Astrocyte (in vitro differentiated cells and primary cell): ENCODE data around the gene ZGPAT. TPM values are rescaled to one million over a fixed set of nuclear protein-coding genes. Genes with fewer than 3 reads are reported as not detected.
A peak's percentile ranks its signal among the peaks of the same experiment; 100 is the strongest.

ENCODE experiments used
- DNase-seq: peaks from one replicate; pipeline ENCODE4 v3.0.0-alpha.2; 2010; ENCODE audit warnings: low read depth
- FAIRE-seq: peaks from 2 replicates; lab custom pipeline; 2011; peaks lifted over from hg19 to GRCh38; lab: Jason Lieb, UNC
- H2AFZ ChIP-seq: 2 replicates; pipeline ENCODE4 v1.6.0; 2012; ENCODE audit warnings: low read depth, low read length, inconsistent platforms
- H3K27ac ChIP-seq: 2 replicates; pipeline ENCODE4 v1.5.1; 2011; ENCODE audit warnings: low read depth, low read length, inconsistent platforms
- H3K27me3 ChIP-seq: 2 replicates; pipeline ENCODE4 v1.6.0; 2011; ENCODE audit warnings: low read length, inconsistent platforms; ENCODE audit not compliant: insufficient read depth
- H3K36me3 ChIP-seq: 2 replicates; pipeline ENCODE4 v1.5.1; 2011; ENCODE audit warnings: low read length, inconsistent platforms; ENCODE audit not compliant: insufficient read depth
- H3K4me1 ChIP-seq: 2 replicates; pipeline ENCODE4 v1.5.1; 2011; ENCODE audit warnings: low read length, inconsistent platforms; ENCODE audit not compliant: insufficient read depth
- H3K4me2 ChIP-seq: 2 replicates; pipeline ENCODE4 v1.6.0; 2012; ENCODE audit warnings: low read length, inconsistent platforms
- H3K4me3 ChIP-seq: 2 replicates; pipeline ENCODE4 v1.5.1; 2011; ENCODE audit warnings: low read depth, mild to moderate bottlenecking, low read length, inconsistent platforms; ENCODE audit not compliant: insufficient read depth
- H3K79me2 ChIP-seq: 2 replicates; pipeline ENCODE4 v1.6.0; 2012; ENCODE audit warnings: mild to moderate bottlenecking, low read length, inconsistent platforms; ENCODE audit not compliant: insufficient read depth
- H3K9ac ChIP-seq: 2 replicates; pipeline ENCODE4 v1.6.0; 2012; ENCODE audit warnings: mild to moderate bottlenecking, low read length, inconsistent platforms
- H3K9me3 ChIP-seq: 2 replicates; pipeline ENCODE4 v1.5.1; 2012; ENCODE audit warnings: low read depth, mild to moderate bottlenecking, low read length, inconsistent platforms; ENCODE audit not compliant: insufficient read depth
- H4K20me1 ChIP-seq: 2 replicates; pipeline ENCODE4 v1.6.0; 2012; ENCODE audit warnings: low read length, inconsistent platforms; ENCODE audit not compliant: insufficient read depth
- H3K27ac Mint-ChIP-seq: one replicate; pipeline ENCODE4 v1.8.0; 2021; ENCODE audit warnings: mild to moderate bottlenecking, mixed read lengths; ENCODE audit not compliant: unreplicated experiment
- H3K27me3 Mint-ChIP-seq: one replicate; pipeline ENCODE4 v1.8.0; 2021; ENCODE audit warnings: low read depth, mixed read lengths; ENCODE audit not compliant: unreplicated experiment
- H3K36me3 Mint-ChIP-seq: one replicate; pipeline ENCODE4 v1.8.0; 2021; ENCODE audit warnings: low read depth, mixed read lengths; ENCODE audit not compliant: unreplicated experiment
- H3K4me1 Mint-ChIP-seq: one replicate; pipeline ENCODE4 v1.8.0; 2021; ENCODE audit warnings: low read depth, mixed read lengths; ENCODE audit not compliant: unreplicated experiment
- H3K4me3 Mint-ChIP-seq: one replicate; pipeline ENCODE4 v1.8.0; 2021; ENCODE audit warnings: mild to moderate bottlenecking, moderate library complexity, mixed read lengths; ENCODE audit not compliant: unreplicated experiment
- H3K9me3 Mint-ChIP-seq: one replicate; pipeline ENCODE4 v1.8.0; 2021; ENCODE audit warnings: mild to moderate bottlenecking, mixed read lengths; ENCODE audit not compliant: unreplicated experiment
- EZH2 ChIP-seq: IDR thresholded peaks from 2 replicates; pipeline ENCODE4 v1.6.1; 2012; ENCODE audit warnings: mild to moderate bottlenecking, low read length, inconsistent platforms; ENCODE audit not compliant: insufficient read depth
- total RNA-seq: library from RNA; stranded (reverse); gene quantifications from 2 replicates; pipeline ENCODE4 v1.2.1, GENCODE V29; 2021
- TF ChIP-seq, protein P1 (sequence below): IDR thresholded peaks from 2 replicates; pipeline ENCODE4 v1.5.1; 2011; ENCODE audit warnings: low read depth, mild to moderate bottlenecking, inconsistent platforms, low read length, moderate library complexity; ENCODE audit not compliant: insufficient read depth

ZGPAT gene
- total RNA-seq, 1 donor from 2014 or later: 24.8 TPM

GRCh38 chr20:63696628-63697356, 11.0 kb upstream of the ZGPAT start, which contains the start of gene TNFRSF6B:
TNFRSF6B (plus strand) TSS chr20:63696652; CDS start chr20:63696768, 116 bp downstream.
- Mint-ChIP-seq H3K27ac (peak within 1 kb of the TSS; percentile 7), H3K9me3 (no peaks in the 10 kb centered on the region), H3K4me3 (no peak within 1 kb of the TSS), H3K4me1 (peaks cover 6% of the 10 kb centered on the region), H3K36me3 (peaks cover 3% of the 10 kb centered on the region), H3K27me3 (no peaks in the 10 kb centered on the region)
- Histone ChIP-seq H3K79me2 (peaks cover 14% of the 10 kb centered on the region), H3K9me3 (no peaks in the 10 kb centered on the region), H3K27me3 (no peaks in the 10 kb centered on the region), H4K20me1 (no peaks in the 10 kb centered on the region), H3K4me2 (peak within 1 kb of the TSS; percentile 82), H3K9ac (peak within 1 kb of the TSS; percentile 58), H2AFZ (no peak within 1 kb of the TSS), H3K4me3 (peak within 1 kb of the TSS; percentile 48), H3K27ac (peak within 1 kb of the TSS; percentile 42), H3K4me1 (peaks cover 36% of the 10 kb centered on the region), H3K36me3 (no peaks in the 10 kb centered on the region)
- TF ChIP-seq, protein P1, sequence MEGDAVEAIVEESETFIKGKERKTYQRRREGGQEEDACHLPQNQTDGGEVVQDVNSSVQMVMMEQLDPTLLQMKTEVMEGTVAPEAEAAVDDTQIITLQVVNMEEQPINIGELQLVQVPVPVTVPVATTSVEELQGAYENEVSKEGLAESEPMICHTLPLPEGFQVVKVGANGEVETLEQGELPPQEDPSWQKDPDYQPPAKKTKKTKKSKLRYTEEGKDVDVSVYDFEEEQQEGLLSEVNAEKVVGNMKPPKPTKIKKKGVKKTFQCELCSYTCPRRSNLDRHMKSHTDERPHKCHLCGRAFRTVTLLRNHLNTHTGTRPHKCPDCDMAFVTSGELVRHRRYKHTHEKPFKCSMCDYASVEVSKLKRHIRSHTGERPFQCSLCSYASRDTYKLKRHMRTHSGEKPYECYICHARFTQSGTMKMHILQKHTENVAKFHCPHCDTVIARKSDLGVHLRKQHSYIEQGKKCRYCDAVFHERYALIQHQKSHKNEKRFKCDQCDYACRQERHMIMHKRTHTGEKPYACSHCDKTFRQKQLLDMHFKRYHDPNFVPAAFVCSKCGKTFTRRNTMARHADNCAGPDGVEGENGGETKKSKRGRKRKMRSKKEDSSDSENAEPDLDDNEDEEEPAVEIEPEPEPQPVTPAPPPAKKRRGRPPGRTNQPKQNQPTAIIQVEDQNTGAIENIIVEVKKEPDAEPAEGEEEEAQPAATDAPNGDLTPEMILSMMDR: no peak
- no peak for TF ChIP-seq EZH2
- DNase-seq (no peak), FAIRE-seq (no peak)

GRCh38 chr20:63697357-63697867, 10.4 kb upstream of the ZGPAT start:
- H3K4me3 ChIP-seq: peak overlapping the region; percentile 48
- no peak overlapping the region for H2AFZ ChIP-seq
- H3K36me3 ChIP-seq: no peaks in the 10 kb centered on the region
- H3K36me3 Mint-ChIP-seq: peaks cover 4% of the 10 kb centered on the region
- peak overlapping the region; percentile 58 for H3K9ac ChIP-seq
- H3K4me1 Mint-ChIP-seq: peaks cover 6% of the 10 kb centered on the region
- no peaks in the 10 kb centered on the region for H3K9me3 Mint-ChIP-seq
- FAIRE-seq (no peak), DNase-seq (no peak)
- no peaks in the 10 kb centered on the region for H4K20me1 ChIP-seq
- H3K27ac ChIP-seq: no peak overlapping the region
- H3K27me3 Mint-ChIP-seq: no peaks in the 10 kb centered on the region
- TF ChIP-seq, protein P1: no peak
- TF ChIP-seq EZH2: no peak
- H3K79me2 ChIP-seq: peaks cover 14% of the 10 kb centered on the region
- no peaks in the 10 kb centered on the region for H3K27me3 ChIP-seq
- no peaks in the 10 kb centered on the region for H3K9me3 ChIP-seq
- H3K27ac Mint-ChIP-seq: no peak overlapping the region
- peak overlapping the region; percentile 82 for H3K4me2 ChIP-seq
- no peak overlapping the region for H3K4me3 Mint-ChIP-seq
- peaks cover 36% of the 10 kb centered on the region for H3K4me1 ChIP-seq
